COLO668 (cell line): ENCODE results near the gene NRXN3.
"Not testable (repeated sequence)": the region's sequence is repeated elsewhere in the genome, so short reads cannot be mapped to it uniquely, and the experiment has no call there.

Experiments used
- DNase-seq: peaks from one replicate; lab custom pipeline; 2025; ENCODE audit not compliant: unreplicated experiment; lab: John Stamatoyannopoulos, UW

Gene NRXN3

DNA sequence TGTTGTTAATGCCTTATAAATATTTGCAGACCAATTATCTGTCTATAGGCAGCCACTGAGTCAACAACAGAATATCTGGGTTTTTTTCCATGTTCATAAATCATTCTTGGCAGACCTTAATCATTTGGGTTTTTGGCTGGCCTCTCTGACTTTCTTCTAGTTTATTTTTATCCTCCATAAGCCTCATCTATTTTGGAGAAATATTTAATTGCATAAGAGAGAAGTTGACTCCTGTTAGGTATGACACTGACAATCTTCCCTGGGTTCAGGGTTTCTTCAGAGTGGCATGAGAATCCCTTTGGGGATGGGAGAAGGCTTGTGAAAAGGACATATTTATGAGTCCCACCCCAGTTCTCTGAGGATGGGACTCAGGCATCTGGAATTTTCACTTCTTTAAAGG is 299.8 kb downstream of the NRXN3 start:
- no peak for DNase-seq

DNA sequence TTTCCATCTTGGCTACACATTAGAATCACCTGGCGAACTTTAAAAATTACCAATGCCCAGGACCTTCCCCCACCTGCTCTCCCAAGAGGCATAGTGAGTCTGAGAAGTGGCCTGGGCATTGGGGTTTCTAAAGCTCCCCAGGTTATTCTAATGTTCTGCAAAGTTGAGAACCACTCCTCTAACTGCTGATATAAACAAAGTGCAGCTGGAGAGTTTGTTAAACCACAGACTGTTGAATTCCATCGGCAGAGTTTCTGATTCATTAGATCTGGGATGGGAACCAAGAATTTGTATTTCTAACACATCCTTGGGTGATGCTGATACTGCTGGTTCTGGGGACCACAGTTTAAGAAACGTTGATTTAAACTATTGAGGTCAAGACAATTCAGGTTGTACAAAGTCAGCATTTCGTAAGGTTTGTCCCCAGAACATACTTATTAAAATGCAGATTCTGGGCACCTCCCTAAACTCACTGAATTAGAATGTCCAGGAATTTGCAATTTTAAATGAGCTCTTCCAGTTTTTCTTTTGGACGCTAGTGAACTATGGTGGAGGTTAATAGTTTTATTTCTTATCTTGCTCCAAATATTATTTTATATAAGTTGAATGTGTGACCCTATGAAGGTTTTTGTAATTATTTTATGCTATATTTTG is 309.1 kb downstream of the NRXN3 start:
- DNase-seq: no peak

- DNase-seq: no peak
Observed at GRCh38 chr14:78484028-78484427, 313.9 kb downstream of the NRXN3 start.

DNA sequence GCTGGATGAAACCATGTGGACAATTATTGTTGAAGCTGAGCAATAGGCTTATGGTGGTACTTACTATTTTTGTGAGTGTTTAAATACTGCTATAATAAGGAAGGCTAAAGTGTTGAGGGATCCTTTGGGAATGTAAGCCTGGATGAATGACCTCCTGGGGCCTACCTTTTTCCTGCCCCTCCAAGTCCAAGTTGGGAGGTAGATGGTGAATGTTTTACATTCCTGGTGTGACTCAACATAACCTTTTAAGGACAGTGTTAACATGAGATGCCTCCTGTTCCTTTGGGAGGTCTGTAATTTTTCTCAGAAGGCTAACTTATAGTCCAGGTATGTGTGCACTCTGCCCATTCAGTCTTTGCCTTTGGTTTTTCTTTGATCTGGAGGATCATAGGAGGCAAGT is 315.9 kb downstream of the NRXN3 start:
- no peak for DNase-seq

- no peak for DNase-seq
Observed at GRCh38 chr14:78486621-78487020, 316.4 kb downstream of the NRXN3 start.

DNA sequence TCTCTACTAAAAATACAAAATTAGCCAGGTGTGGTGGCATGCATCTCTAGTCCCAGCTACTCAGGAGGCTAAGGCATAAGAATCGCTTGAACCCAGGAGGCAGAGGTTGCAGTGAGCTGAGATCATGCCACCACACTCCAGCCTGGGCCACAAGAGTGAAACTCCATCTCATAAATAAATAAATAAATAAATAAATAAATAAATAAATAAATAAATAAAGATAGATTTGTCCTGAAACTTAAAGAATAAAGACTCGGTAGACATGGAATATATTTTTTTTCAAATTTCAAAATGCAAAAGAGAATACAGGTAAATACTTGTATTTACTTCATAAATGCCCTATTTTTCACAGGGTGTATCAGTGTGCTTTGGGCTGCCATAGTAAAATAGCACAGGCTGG is 317.4 kb downstream of the NRXN3 start:
- not testable (repeated sequence) for DNase-seq

- no peak for DNase-seq
Observed at GRCh38 chr14:78488938-78489337, 318.8 kb downstream of the NRXN3 start.

- DNase-seq: no peak
Observed at GRCh38 chr14:78491048-78491447, 320.9 kb downstream of the NRXN3 start.

DNA sequence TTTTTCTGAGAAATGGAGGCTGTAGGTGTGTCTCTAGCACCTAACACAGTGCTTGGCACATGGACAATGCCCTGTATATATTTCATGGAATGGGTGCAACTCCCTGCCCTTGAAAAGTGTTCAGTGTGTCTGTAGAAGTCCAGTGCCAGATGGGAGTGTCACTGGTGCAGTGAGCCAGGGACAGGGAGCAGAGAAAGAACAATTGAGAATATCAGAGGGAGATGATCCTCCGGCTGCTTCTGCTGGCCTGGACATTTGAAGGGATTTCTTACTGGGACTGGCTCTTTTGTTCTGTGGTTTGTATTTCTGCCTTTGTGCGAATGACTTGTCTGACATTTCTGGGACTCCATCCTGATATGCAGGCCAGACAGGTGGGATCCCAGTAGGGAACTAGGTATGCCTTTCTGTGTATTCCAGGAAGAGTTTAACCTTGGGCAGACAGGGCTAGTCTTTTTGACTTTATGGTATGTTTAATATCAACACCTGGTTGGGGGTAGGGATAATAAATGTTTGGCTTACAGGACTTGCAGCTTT is 328.0 kb downstream of the NRXN3 start:
- no peak for DNase-seq

DNA sequence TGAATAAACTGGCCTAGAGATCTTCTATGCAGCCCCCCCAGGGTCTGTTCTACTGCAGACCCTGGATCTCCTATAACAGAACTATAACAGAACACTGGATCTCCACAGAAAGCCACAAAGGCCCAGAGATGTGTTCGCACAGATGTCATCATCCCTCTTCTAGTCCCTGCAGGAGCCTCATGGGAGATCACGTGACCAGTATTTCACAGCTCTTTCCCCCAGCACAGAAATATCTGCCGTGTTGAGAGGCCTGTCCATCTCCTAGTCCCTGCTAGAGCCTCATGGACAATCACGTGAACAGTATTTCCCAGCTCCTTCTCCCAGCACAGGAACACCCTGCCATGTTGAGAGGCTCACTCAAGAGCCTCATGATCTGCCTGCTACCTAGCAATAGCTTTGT is 331.7 kb downstream of the NRXN3 start:
- DNase-seq: no peak

DNA sequence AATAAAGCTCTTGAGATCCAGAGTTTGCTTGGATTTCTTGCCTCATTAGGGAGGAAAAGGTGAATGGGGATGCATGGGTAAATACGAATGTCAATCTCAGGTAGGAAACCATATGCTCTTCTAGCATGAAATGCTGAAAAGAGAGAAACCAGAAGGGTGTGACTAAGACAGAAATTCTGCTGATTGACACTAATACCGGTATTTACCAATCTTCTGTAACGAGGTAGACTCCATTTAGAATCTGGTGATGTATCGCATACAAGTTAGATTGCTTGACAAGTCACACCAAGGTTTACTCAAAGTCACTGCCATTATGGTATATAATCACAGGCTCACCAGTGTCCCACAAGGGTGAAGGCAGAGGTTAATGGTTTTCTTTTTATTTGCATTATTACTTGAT is 337.9 kb downstream of the NRXN3 start:
- no peak for DNase-seq

GRCh38 chr14:78509516-78509915 is 339.3 kb downstream of the NRXN3 start:
- no peak for DNase-seq

- no peak for DNase-seq
Observed at GRCh38 chr14:78512021-78512420, 341.8 kb downstream of the NRXN3 start.

- DNase-seq: no peak
Observed at GRCh38 chr14:78519863-78520262, 349.7 kb downstream of the NRXN3 start.

- no peak for DNase-seq
Observed at GRCh38 chr14:78524196-78524595, 354.0 kb downstream of the NRXN3 start.

GRCh38 chr14:78524766-78525165 is 354.6 kb downstream of the NRXN3 start:
- DNase-seq: no peak

- DNase-seq: no peak
Observed at GRCh38 chr14:78530078-78530477, 359.9 kb downstream of the NRXN3 start.

DNA sequence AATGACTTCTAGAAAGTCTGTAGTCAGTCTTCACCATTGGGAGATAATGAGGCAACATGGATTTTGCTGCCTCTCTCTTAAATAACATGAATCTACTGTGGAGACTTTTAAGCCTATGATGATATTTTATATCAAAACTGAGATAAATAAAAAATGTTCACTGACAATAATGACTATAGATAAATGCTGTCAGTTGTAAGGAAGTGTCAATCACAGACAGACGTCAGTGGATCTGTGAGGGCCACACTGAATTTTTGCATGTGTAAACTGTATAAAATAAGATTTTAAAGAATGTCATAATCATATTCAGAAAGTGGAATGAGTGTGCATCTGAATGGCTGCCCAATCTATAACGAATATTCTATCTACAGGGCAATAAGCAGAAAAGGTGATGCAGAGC is 364.0 kb downstream of the NRXN3 start:
- no peak for DNase-seq

GRCh38 chr14:78535041-78535440 is 364.9 kb downstream of the NRXN3 start:
- DNase-seq: no peak

- DNase-seq: not testable (repeated sequence)
Observed at GRCh38 chr14:78541788-78542187, 371.6 kb downstream of the NRXN3 start.

- DNase-seq: no peak
Observed at GRCh38 chr14:78543433-78543832, 373.3 kb downstream of the NRXN3 start.

DNA sequence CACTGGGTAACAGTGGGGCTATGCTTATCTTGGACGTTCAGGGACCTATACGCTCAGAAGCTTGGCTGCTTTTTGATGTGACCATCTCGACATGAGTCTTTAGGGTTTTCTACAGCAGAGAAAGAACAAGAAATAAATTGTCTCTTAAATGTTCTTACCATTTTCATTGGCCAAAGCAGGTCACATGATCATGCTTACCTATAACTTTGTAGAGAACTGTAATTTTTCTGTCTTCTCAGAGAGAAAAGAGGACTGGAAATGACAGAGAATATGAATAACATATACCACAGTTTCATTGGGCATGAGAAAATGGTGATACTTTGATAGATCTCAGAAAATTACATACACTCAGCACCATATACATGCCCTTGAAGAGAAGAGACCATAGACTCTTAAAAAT is 390.9 kb downstream of the NRXN3 start:
- DNase-seq: no peak
